ENCODE results near the gene EPM2AIP1. TPM values are rescaled to one million over a fixed set of nuclear protein-coding genes. Genes with fewer than 3 reads are reported as not detected.
A peak's percentile ranks its signal among the peaks of the same experiment; 100 is the strongest.

EPM2AIP1 gene
- total RNA-seq, 6 experiments from 2014 or later, result 12.7 to 16.3 (median 14.3) TPM

DNA sequence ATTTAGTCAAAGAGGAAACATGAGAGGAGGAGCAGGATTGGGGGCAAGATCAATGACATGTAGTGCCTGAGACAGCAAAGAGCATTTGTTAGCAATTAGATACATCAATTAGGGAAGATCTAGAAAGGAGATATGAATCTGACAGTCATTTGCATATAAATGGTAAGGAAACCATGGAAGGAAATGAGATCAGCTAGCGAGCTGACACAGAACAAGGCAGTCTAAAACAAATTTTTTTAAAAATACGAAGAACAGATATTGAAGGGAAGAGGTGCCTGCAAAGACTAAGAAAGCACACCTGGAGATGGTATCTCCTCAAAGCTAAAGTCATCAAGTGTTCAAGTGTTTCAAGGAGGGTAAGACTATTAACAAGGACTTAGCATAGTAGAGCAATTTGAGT is 4.6 kb downstream of the EPM2AIP1 start:
- peaks cover 42% of the 10 kb centered on the region for H3K4me1 Mint-ChIP-seq (ENCODE audit: low read depth)
- H3K27ac Mint-ChIP-seq, result no peak overlapping the region
- H3K9me3 Mint-ChIP-seq, result no peaks in the 10 kb centered on the region
- TF ChIP-seq, protein P1, sequence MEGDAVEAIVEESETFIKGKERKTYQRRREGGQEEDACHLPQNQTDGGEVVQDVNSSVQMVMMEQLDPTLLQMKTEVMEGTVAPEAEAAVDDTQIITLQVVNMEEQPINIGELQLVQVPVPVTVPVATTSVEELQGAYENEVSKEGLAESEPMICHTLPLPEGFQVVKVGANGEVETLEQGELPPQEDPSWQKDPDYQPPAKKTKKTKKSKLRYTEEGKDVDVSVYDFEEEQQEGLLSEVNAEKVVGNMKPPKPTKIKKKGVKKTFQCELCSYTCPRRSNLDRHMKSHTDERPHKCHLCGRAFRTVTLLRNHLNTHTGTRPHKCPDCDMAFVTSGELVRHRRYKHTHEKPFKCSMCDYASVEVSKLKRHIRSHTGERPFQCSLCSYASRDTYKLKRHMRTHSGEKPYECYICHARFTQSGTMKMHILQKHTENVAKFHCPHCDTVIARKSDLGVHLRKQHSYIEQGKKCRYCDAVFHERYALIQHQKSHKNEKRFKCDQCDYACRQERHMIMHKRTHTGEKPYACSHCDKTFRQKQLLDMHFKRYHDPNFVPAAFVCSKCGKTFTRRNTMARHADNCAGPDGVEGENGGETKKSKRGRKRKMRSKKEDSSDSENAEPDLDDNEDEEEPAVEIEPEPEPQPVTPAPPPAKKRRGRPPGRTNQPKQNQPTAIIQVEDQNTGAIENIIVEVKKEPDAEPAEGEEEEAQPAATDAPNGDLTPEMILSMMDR (IDR thresholded peaks at IDR 0.05), result no peak
- no peaks in the 10 kb centered on the region for H3K27me3 Mint-ChIP-seq (ENCODE audit: insufficient read depth)
- H3K36me3 Mint-ChIP-seq (ENCODE audit: low read depth), result peaks cover 56% of the 10 kb centered on the region
- no peak for DNase-seq
- H3K4me3 Mint-ChIP-seq, result peak overlapping the region; percentile 8

DNA sequence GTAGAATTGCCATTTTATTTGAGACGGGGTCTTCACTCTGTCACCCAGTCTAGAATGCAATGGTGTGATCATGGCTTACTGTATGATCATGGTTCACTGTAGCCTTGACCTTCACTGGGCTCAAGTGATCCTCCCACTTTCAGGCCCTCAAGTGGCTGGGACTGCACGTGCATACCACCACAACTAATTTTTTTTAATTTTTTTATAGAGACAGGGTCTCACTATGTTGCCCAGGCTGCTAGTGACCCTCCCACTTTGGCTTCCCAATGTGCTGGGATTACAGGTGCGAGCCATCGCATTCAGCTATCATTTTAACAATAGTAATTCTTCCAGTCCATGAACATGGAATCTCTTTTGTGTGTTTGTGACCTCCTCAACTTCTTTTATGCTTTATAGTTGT is 11.9 kb downstream of the EPM2AIP1 start:
- TF ChIP-seq, protein P1 (IDR thresholded peaks at IDR 0.05), result no peak

GRCh38 chr3:36973139-36973538 is 19.8 kb downstream of the EPM2AIP1 start:
- TF ChIP-seq, protein P1 (IDR thresholded peaks at IDR 0.05), result no peak
- no peak overlapping the region for H3K27ac Mint-ChIP-seq
- H3K27me3 Mint-ChIP-seq (ENCODE audit: insufficient read depth), result peaks cover 2% of the 10 kb centered on the region; the same call in 1 of the 2 replicates
- no peak overlapping the region for H3K4me3 Mint-ChIP-seq
- DNase-seq, result no peak
- H3K36me3 Mint-ChIP-seq (ENCODE audit: low read depth), result no peaks in the 10 kb centered on the region; the same call in 1 of the 2 replicates
- no peaks in the 10 kb centered on the region for H3K9me3 Mint-ChIP-seq
- peaks cover 24% of the 10 kb centered on the region for H3K4me1 Mint-ChIP-seq (ENCODE audit: low read depth)

More for the DNA sequence above, 11.9 kb downstream of the EPM2AIP1 start:
- no peak for DNase-seq
- Mint-ChIP-seq H3K4me3 (no peak overlapping the region), H3K36me3 (ENCODE audit: low read depth) (peaks cover 45% of the 10 kb centered on the region), H3K27ac (no peak overlapping the region), H3K9me3 (no peaks in the 10 kb centered on the region; the same call in 1 of the 2 replicates), H3K27me3 (ENCODE audit: insufficient read depth) (no peaks in the 10 kb centered on the region; the same call in 1 of the 2 replicates), H3K4me1 (ENCODE audit: low read depth) (no peaks in the 10 kb centered on the region)

GRCh38 chr3:36972163-36972562 is 20.8 kb downstream of the EPM2AIP1 start:
- Mint-ChIP-seq H3K27ac (no peak overlapping the region), H3K36me3 (ENCODE audit: low read depth) (no peaks in the 10 kb centered on the region)

GRCh38 chr3:36969540-36970432 is 23.1 kb downstream of the EPM2AIP1 start:
- Mint-ChIP-seq H3K36me3 (ENCODE audit: low read depth) (no peaks in the 10 kb centered on the region), H3K27me3 (ENCODE audit: insufficient read depth) (peaks cover 2% of the 10 kb centered on the region; the same call in 1 of the 2 replicates), H3K4me1 (ENCODE audit: low read depth) (peaks cover 24% of the 10 kb centered on the region), H3K27ac (peak overlapping the region; percentile 83), H3K9me3 (no peaks in the 10 kb centered on the region), H3K4me3 (peak overlapping the region; percentile 26; the same call in 1 of the 2 replicates)
- TF ChIP-seq, protein P1 (IDR thresholded peaks at IDR 0.05), result no peak
- DNase-seq, result peak; percentile 83

More at GRCh38 chr3:36972163-36972562, 20.8 kb downstream of the EPM2AIP1 start:
- Mint-ChIP-seq H3K4me3 (no peak overlapping the region), H3K4me1 (ENCODE audit: low read depth) (peaks cover 24% of the 10 kb centered on the region), H3K27me3 (ENCODE audit: insufficient read depth) (peaks cover 2% of the 10 kb centered on the region; the same call in 1 of the 2 replicates), H3K9me3 (no peaks in the 10 kb centered on the region)
- TF ChIP-seq, protein P1 (IDR thresholded peaks at IDR 0.05), result no peak
- no peak for DNase-seq
